GM18526 (cell line): Measurements from ENCODE around the gene TOB1.

Experiments
- POLR2A ChIP-seq: IDR thresholded peaks from 3 replicates; pipeline ENCODE4 v1.6.1; 2011; ENCODE audit not compliant: insufficient read length; ENCODE audit errors: extremely low read depth

Gene TOB1

DNA sequence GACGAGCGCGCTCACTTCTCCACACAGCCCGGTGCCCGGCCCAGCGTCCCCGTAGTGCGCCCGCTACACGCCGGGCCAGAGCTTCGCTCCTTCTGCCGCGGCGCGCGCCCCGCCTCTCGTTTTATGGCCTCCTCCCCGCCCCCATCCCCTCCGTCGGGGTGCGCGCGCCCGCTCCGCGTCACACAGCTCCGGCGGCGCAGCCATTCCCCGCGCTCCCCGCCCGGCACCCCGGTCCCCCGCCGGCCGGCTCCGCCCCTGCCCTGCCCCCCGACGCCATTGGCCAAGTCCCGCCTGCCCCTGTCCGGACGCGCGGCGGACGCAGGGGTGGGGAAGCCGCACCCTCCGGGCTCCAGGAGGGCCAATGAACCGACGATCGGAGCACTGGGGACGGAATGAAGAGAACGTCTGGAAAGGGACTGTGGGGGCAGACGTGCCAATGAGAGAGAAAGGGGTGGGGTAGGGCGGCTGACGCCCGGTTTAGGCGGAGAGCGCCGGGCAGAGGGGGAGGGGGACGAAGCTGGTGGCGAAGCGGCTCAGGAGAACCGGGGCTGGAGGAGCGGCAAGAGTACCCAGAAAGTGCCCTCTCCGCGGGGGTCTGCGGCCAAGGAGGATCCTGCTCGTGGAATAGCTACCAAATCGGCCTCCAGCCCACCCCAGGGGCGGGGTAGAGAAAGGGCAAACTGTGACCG is at the start of gene TOB1:
TSS of gene TOB1 (minus strand) at position 94 of the 689 bp plus-strand sequence. CDS start 2,337 bp downstream, outside the sequence.
- TF ChIP-seq POLR2A: peak; percentile 100

DNA sequence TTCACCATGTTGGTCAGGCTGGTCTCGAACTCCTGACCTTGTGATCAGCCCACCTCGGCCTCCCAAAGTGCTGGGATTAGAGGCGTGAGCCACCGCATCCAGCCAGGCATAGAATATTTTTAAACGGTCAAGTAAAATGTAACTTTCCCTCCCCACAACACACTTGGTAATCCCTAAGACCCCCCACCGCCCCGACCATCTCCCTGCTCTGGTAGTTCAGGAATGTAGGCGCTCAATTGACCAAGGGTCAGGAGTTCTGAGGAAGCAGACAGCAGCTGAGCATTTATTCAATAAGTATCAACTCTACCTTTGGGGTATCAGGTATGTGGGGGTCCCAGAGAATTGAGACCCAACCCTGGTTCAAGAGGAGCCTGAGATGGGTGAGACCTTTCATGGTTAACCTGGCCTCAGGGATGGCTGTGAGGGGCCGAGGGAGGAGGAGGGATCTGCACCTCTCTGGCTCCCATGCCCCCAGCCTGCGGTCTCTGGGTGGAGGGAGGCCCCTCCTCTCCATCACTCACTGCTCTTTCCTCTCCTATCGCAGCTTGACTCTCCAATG is 48.4 kb upstream of the TOB1 start:
- TF ChIP-seq POLR2A: no peak

DNA sequence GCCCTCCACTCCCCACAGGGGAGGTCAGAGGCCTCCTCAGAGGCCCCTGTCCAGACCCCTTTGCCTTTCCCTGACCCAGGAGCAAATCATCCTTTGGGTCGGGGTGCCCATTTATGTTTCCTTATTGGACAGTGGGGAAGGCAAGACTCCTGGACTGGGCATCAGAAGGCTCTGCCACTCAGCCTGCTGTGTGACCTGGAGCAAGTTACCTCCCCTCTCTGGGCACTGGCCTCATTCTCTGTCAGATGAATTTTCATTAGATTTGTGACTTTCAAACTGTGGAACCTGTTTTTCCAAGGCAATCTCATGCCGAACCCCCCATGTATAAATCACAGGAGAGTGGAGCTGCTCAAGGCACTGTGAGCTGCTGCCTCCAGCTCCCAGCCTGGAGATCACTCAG is 47.0 kb upstream of the TOB1 start:
- TF ChIP-seq POLR2A: no peak

DNA sequence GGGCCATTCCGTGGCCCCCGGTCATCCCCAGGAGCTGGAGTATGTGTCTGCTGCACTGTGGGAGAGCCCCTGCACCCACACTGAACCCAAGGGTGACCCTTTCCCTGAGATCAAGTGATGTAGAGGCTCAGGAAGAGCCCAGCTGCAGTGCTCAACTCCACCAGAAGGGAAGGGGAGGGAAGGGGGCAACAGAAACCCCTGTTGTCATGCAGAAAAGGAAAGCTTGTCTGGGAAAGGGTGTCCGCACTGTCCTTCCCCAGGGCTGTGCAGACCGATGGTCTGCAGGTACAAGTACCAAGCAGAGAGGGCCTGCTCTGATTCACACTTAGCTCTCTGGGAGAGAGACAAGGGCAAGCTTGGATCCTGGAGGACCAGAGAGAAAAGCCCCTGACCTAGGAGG is 45.7 kb upstream of the TOB1 start:
- TF ChIP-seq POLR2A: no peak

DNA sequence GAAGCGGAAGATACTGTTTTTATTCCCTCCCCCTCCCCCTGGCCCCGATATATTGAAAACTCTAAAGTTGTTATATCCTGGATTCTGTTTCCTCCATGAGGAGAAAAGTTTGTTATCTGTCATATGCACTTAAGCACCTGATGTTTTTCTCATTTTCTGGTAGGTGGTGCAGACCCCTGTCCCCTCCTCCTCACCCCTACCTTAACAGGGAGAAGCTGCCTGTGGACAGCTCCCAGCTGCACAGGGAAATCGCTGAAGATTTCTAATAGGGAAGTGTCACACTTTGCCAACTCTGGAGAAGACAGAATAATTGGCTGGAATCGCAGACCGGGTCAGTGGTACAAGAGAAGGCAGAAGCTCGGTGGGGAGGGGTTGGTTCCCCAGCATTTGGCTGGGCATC is 45.3 kb upstream of the TOB1 start:
- no peak for TF ChIP-seq POLR2A

DNA sequence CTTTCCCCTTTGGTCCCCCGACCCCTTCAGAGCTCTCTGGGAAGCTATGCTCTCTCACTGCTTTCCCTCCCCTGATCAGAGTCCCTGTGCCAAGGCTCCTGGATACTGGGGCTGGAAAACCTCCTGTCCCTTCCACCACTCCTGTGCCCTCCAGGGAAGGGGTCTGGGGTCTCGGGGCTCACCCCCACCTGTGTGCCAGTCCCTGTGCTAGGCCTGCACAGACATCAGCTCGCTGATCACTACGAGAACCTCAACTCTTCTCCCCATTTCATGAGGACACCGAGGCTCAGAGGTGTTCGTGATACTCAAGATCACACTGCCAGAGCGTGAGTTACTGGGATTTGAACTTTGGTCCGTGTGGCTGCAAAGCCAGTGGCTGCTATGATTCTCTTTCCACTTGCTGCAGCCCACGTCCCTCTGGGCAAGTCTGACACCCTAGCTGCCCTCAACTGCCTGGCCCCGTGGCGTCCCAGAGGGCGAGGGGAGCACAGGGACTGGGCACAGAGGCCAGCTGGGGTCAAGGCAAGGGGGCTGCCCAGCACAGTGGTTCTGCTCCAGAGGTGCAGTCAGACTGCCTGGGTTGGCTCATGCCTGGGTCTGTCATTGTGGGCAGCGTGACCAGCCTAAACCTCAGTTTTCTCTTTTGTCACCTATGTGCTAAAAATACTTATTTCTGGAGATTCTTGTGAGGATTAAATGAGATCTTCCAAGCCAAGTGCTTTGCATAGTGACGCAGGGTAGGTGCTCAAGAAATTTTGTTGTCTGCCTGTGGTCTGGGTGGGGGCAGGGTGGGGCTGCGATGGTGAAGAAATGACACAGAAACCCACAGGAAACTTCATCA is 43.8 kb upstream of the TOB1 start:
- no peak for TF ChIP-seq POLR2A

DNA sequence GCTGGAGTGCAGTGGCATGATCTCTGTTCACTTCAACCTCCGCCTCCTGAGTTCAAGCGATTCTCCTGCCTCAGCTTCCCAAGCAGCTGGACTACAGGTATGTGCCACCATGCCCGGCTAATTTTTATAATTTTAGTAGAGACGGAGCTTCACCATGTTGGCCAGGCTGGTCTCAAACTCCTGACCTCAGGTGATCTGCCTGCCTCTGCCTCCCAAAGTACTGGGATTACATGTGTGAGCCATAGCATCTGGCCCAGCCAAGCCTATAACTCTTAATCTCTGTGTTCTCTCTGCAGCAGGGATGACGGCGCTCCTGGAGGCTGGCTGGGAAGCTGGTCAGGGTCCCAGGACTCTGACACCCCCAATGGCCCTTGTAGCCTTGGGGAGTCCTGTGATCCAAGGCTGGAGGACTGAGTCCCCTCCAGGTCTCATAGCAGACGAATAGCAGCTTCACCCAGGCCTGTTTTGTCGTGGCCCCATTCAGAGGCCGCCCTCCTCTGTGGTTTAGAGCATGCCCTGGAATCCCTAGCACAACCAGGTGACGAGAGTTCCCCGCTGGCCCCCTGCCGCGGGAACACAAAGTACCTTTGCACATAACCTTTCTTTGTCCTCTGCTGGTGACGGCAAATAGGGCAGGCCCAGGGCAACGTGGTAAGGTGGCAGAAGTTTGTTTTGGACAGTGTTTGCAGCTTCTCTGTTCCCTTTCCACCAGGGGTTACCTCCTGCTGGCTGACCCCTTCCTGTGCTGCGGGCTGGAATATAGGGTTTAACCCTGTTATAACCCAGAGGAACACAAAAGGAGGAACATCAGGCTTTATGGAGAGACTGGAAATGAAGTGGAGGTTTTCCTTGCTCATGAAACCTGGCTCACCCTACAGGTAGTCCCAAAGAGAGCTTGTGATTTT is 43.0 kb upstream of the TOB1 start:
- TF ChIP-seq POLR2A: no peak

DNA sequence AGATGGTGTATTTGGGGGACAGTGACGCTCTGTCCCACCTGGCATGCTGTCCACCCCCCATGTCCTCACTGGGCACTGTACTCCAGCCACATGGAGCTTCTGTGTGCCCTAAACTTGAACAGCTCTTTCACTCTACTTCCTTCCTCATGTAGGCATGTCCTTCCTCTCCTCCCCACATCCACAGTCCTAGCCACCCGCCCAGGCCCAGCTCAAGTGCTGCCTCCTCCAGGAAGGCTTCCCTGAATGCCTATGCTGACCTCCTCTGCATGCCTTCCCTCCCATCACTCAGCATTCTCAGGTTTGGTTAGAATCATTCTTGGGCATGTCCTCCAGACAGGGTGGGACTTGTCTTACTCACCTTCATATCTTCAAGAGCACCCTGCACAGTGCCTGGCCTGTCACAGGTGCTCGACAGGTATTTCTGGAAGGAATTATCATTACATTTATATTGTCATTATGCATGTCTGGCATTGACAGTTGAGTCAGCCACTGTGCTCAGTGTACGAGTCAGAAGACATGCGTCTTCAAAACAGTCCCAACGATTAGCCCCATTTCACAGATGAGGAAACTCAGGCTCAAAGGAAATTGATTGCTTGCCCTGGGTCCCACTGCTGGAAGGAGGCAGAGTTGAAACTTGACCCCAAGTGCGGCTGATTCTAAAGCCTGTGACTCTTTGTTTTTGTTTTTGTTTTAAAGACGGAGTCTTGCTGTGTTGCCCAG is 42.1 kb upstream of the TOB1 start:
- TF ChIP-seq POLR2A: no peak

DNA sequence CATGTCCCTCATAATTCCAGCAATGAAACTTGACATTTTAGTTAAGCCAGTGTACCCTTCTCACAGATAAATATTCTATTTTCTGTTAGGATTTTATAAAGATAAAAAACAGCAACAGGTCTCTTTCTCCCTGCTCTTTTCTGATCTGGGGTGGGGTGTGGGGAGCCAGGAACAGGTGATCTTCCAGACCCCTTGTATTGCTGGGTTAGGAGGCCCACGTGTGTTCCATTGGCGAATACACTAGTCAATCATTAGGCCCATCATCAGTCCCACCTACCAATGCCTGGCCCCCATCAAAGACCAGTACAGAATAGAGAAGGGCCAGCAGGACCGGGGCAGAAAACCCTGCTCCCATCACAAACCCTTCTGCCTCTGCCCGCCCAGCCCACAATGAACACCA is 40.3 kb upstream of the TOB1 start:
- TF ChIP-seq POLR2A: no peak

GRCh38 chr17:50905460-50905803 is 39.3 kb upstream of the TOB1 start:
- TF ChIP-seq POLR2A: no peak

GRCh38 chr17:50904518-50905459 is 38.6 kb upstream of the TOB1 start:
- TF ChIP-seq POLR2A: no peak

DNA sequence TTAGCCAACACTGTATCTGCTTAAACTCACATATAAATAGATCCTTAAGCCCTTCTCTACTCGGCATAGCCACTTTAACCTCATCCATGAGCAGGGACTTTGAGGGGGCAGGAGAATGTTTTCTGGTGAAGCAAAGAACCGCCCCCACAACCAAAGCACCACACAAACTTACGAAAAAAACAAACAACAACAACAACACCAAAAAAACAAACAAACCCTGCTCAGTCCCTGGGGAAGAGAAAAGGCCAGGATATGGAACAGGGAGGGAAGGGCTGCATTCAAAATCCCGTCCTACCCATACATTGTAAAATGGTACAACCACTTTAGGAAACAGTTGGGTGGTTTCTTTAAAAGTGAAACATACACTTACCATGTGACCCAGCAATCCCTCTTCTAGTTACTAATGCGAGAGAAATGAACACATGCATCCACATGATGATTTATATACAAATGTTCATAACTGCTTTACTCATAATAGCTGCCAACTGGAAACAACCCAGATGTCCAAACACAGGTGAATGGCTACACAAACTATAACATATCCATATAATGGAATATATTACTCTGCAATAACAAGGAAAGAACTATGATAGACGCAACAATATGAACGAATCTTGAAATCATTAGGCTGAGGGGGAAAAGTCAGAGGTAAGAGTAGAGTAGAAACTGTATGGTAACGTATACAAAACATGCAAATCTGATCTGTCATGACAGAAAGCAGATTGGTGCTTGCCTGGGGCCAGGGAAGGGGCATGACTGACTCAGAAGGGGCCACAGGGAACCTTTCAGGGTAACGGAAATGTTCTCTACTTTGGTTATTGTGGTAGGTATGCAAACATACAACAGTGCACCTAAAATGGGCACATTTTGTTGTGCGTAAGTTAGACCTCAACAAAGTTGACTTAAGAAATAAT is 37.7 kb upstream of the TOB1 start:
- no peak for TF ChIP-seq POLR2A
